PC-9 (cell line): ENCODE results near the gene VWA7.

ENCODE experiments used
- EZH2 ChIP-seq: fragments of 200-600 bp; sonication (generic); IDR thresholded peaks from 2 replicates; pipeline ENCODE4 v1.8.0; 2017; ENCODE audit warnings: antibody characterized with exemption, low read depth
- TF ChIP-seq, protein P1 (sequence below): fragments of 200-600 bp; sonication (generic); conservative IDR thresholded peaks from 2 replicates; pipeline ENCODE4 v1.6.1; 2017; ENCODE audit warnings: mixed run types, antibody characterized with exemption, mild to moderate bottlenecking, moderate library complexity

GRCh38 chr6:31768363-31769257 is 8.5 kb downstream of the VWA7 start:
- TF ChIP-seq, protein P1, sequence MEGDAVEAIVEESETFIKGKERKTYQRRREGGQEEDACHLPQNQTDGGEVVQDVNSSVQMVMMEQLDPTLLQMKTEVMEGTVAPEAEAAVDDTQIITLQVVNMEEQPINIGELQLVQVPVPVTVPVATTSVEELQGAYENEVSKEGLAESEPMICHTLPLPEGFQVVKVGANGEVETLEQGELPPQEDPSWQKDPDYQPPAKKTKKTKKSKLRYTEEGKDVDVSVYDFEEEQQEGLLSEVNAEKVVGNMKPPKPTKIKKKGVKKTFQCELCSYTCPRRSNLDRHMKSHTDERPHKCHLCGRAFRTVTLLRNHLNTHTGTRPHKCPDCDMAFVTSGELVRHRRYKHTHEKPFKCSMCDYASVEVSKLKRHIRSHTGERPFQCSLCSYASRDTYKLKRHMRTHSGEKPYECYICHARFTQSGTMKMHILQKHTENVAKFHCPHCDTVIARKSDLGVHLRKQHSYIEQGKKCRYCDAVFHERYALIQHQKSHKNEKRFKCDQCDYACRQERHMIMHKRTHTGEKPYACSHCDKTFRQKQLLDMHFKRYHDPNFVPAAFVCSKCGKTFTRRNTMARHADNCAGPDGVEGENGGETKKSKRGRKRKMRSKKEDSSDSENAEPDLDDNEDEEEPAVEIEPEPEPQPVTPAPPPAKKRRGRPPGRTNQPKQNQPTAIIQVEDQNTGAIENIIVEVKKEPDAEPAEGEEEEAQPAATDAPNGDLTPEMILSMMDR: no peak
- TF ChIP-seq EZH2: no peak
